Motor neuron (in vitro differentiated cells): ENCODE results near the gene NRDE2. TPM values are rescaled to one million over a fixed set of nuclear protein-coding genes. Genes with fewer than 3 reads are reported as not detected.
"Not testable (repeated sequence)": the region's sequence is repeated elsewhere in the genome, so short reads cannot be mapped to it uniquely, and the experiment has no call there.

Experiments
- ATAC-seq, 8 experiments: fragments of 200-7000 bp; cut with Tn5 transposase; replicated peaks in 6 of 8; 2 replicates each; pipeline ENCODE4 v1.8.0; 2021; ENCODE audit warnings: mild to moderate bottlenecking in 8 of 8, moderate library complexity in 8 of 8
- H3K27ac ChIP-seq, 2 donors: fragments of 250-450 bp; sonication (Bioruptor Pico); 2 replicates each; pipeline ENCODE4 v1.9.0; 2021; ENCODE audit warnings: antibody characterized with exemption in 2 of 2, mild to moderate bottlenecking in 2 of 2, moderate library complexity in 1 of 2
- H3K4me1 ChIP-seq, 2 donors: fragments of 250-450 bp; sonication (Bioruptor Pico); replicated peaks in 1 of 2; 2 replicates each; pipeline ENCODE4 v1.6.1; 2021; ENCODE audit warnings: antibody characterized with exemption in 2 of 2, mild to moderate bottlenecking in 2 of 2, moderate library complexity in 1 of 2
- H3K4me3 ChIP-seq, 5 donors: fragments of 250-450 bp; sonication (Bioruptor Pico); 2 replicates each; pipeline ENCODE4 v1.9.0; 2021; ENCODE audit warnings: antibody characterized with exemption in 5 of 5, mild to moderate bottlenecking in 5 of 5, moderate library complexity in 4 of 5
- WGBS, 10 experiments: fragments of 450-650 bp; shearing (Covaris generic); methylation state at CpG; one replicate each; pipeline ENCODE4 v1.0.0; 2022; 5-methylcytosine and 5-hydroxymethylcytosine counted together
- in situ Hi-C, 9 experiments: fragments of 400-800 bp; cut with MboI; loops; one replicate each; pipeline ENCODE4 v1.15.0; 2021; ENCODE audit warnings: low sequenced_read_pairs in 9 of 9, low pct_unique_long_range_greater_than_20kb in 2 of 9; ENCODE audit not compliant: unreplicated experiment in 9 of 9
- total RNA-seq, 8 experiments: library from RNA; unstranded; fragments of 300-600 nt; gene quantifications; 2 replicates each; pipeline versions ENCODE4 v1.2.3 to v1.2.4, GENCODE V29; 2022

Gene NRDE2
- total RNA-seq, 8 experiments from 2014 or later, result 6.4 to 21.6 (median 9.9) TPM

- Histone ChIP-seq H3K4me3 (no peak overlapping the region), H3K27ac (no peak overlapping the region), H3K4me1 (no peaks in the 10 kb centered on the region)
- peak in 1 of 8 experiments; percentile 37 for ATAC-seq
- 44 to 100% (median 87%) methylated on average over 1 to 8 of the region's 8 CpGs; no CpG with 5 or more reads in 4 of the 10 experiments for WGBS, 10 experiments
- in situ Hi-C loops, result no loop called here
These were observed 56.8 kb downstream of the NRDE2 start for GRCh38 chr14:90274808-90275457.

GRCh38 chr14:90274019-90274418, 57.7 kb downstream of the NRDE2 start:
- Histone ChIP-seq H3K4me3 (no peak overlapping the region), H3K4me1 (no peaks in the 10 kb centered on the region), H3K27ac (no peak overlapping the region)
- in situ Hi-C loops, result no loop called here
- 17 to 100% (median 52%) methylated on average over 1 of the region's 9 CpGs; no CpG with 5 or more reads in 6 of the 10 experiments for WGBS, 10 experiments
- peak; percentile 19 to 58 (median 32) for ATAC-seq

GRCh38 chr14:90273532-90273931, 58.2 kb downstream of the NRDE2 start:
- no peak overlapping the region for H3K27ac ChIP-seq
- ATAC-seq, result no peak
- no peaks in the 10 kb centered on the region for H3K4me1 ChIP-seq
- H3K4me3 ChIP-seq, result no peak overlapping the region
- 0 to 100% (median 90%) methylated on average over 1 to 3 of the region's 8 CpGs; no CpG with 5 or more reads in 3 of the 10 experiments for WGBS, 10 experiments
- in situ Hi-C loops, result no loop called here

- no peak for ATAC-seq
- in situ Hi-C loops, result no loop called here
- H3K4me3 ChIP-seq, result no peak overlapping the region
- WGBS, 10 experiments, result 86 to 100% (median 96%) methylated on average over 1 to 9 of the region's 10 CpGs; no CpG with 5 or more reads in 6 of the 10 experiments
- H3K4me1 ChIP-seq, result no peaks in the 10 kb centered on the region
- H3K27ac ChIP-seq, result no peak overlapping the region
These were observed 59.2 kb downstream of the NRDE2 start for GRCh38 chr14:90272523-90272922.

- ATAC-seq, result peak in 3 of 8 experiments; percentile 28 to 97 (median 90)
- no peaks in the 10 kb centered on the region for H3K4me1 ChIP-seq
- WGBS, 10 experiments, result 44 to 100% (median 90%) methylated on average over 1 to 2 of the region's 4 CpGs; no CpG with 5 or more reads in 6 of the 10 experiments
- no peak overlapping the region for H3K4me3 ChIP-seq
- H3K27ac ChIP-seq, result no peak overlapping the region
- in situ Hi-C loops, result no loop called here
These were observed 63.3 kb downstream of the NRDE2 start for GRCh38 chr14:90268420-90268819.

GRCh38 chr14:90266441-90267154, 65.1 kb downstream of the NRDE2 start:
- H3K27ac ChIP-seq, result no peak overlapping the region
- no peak overlapping the region for H3K4me3 ChIP-seq
- ATAC-seq, result no peak
- in situ Hi-C loops, result no loop called here
- no peaks in the 10 kb centered on the region for H3K4me1 ChIP-seq
- 80 to 100% (median 92%) methylated on average over 1 to 5 of the region's 9 CpGs; no CpG with 5 or more reads in 2 of the 10 experiments for WGBS, 10 experiments

GRCh38 chr14:90263748-90264449, 67.8 kb downstream of the NRDE2 start:
- ATAC-seq, result no peak
- 82 to 100% (median 100%) methylated on average over 1 to 3 of the region's 8 CpGs; no CpG with 5 or more reads in 4 of the 10 experiments for WGBS, 10 experiments
- Histone ChIP-seq H3K4me3 (no peak overlapping the region), H3K27ac (no peak overlapping the region), H3K4me1 (no peaks in the 10 kb centered on the region)
- in situ Hi-C loops, result no loop called here

- Histone ChIP-seq H3K4me1 (peaks cover 10 to 13% of the 10 kb centered on the region in 2 donors), H3K4me3 (peak within 1 kb of the TSS; percentile 75 to 95 (median 84)), H3K27ac (peak within 1 kb of the TSS; percentile 82 to 84)
- WGBS, 10 experiments, result 0 to 3% (median 0%) methylated on average over 5 to 29 of the region's 55 CpGs; no CpG with 5 or more reads in 1 of the 10 experiments
- peak; percentile 97 to 100 (median 99) for ATAC-seq
- in situ Hi-C loops, result no loop called here
These were observed 75.2 kb downstream of the NRDE2 start, which contains the start of gene PSMC1 for GRCh38 chr14:90256354-90257131. Gene PSMC1 (plus strand): TSS chr14:90256553. CDS start chr14:90256598, 45 bp downstream.

GRCh38 chr14:90255871-90256270, 75.9 kb downstream of the NRDE2 start:
- no peak overlapping the region for H3K27ac ChIP-seq
- peak overlapping the region; percentile 75 to 95 (median 84) for H3K4me3 ChIP-seq
- peaks cover 10 to 13% of the 10 kb centered on the region in 2 donors for H3K4me1 ChIP-seq
- WGBS, 10 experiments, result 86 to 100% (median 94%) methylated on average over 1 of the region's 1 CpG; no CpG with 5 or more reads in 4 of the 10 experiments
- ATAC-seq, result peak in 1 of 8 experiments; percentile 9
- in situ Hi-C loops, result no loop called here

- 24 to 100% (median 82%) methylated on average over 1 to 4 of the region's 8 CpGs for WGBS, 10 experiments
- ATAC-seq, result no peak
- in situ Hi-C loops, result no loop called here
- H3K27ac ChIP-seq, result no peak overlapping the region
- H3K4me1 ChIP-seq, result peaks cover 10 to 13% of the 10 kb centered on the region in 2 donors
- no peak overlapping the region for H3K4me3 ChIP-seq
These were observed 77.9 kb downstream of the NRDE2 start for GRCh38 chr14:90253826-90254225.

- Histone ChIP-seq H3K27ac (no peak overlapping the region), H3K4me1 (no peaks in the 10 kb centered on the region), H3K4me3 (no peak overlapping the region)
- no peak for ATAC-seq
- in situ Hi-C loops, result loop anchor here in 2 of 9 experiments (25.0 kb wide), 1 partner anchor 261 kb away; no protein-coding TSS in a partner anchor
- 0 to 100% (median 60%) methylated on average over 1 to 2 of the region's 2 CpGs; no CpG with 5 or more reads in 3 of the 10 experiments for WGBS, 10 experiments
These were observed 83.1 kb downstream of the NRDE2 start for GRCh38 chr14:90248594-90248993.

- H3K27ac ChIP-seq, H3K4me3 ChIP-seq, ATAC-seq, H3K4me1 ChIP-seq: not testable (repeated sequence)
- in situ Hi-C loops, result loop anchor here in 2 of 9 experiments (25.0 kb wide), 1 partner anchor 260 kb away; no protein-coding TSS in a partner anchor
- WGBS, 10 experiments, result 0 to 50% (median 0%) methylated on average over 1 to 4 of the region's 10 CpGs; no CpG with 5 or more reads in 3 of the 10 experiments
These were observed 84.3 kb downstream of the NRDE2 start for GRCh38 chr14:90247441-90247840.
